ENCODE results near the gene SETMAR. TPM values are rescaled to one million over a fixed set of nuclear protein-coding genes. Genes with fewer than 3 reads are reported as not detected.

The SETMAR gene
- total and polyA plus RNA-seq, 2 of the 13 experiments (the other 11 are each of a cell fraction or from before 2014, with no cell fraction given), result 7.0 to 16.7 TPM

- BruUV-seq (replicated peaks), result no TSS peak
- H3K9me3 ChIP-seq (ENCODE audit: low read length), result no peaks in the 10 kb centered on the region
- H3K9ac ChIP-seq (ENCODE audit: insufficient read depth, low read depth, low read length), result no peak overlapping the region
- H3K36me3 ChIP-seq (replicated peaks in 1 of 2; ENCODE audit: control insufficient read depth in 1 of 2, insufficient read depth in 2 of 2, low read length in 2 of 2), result no peaks in the 10 kb centered on the region
- H3K79me2 ChIP-seq (ENCODE audit: insufficient read depth, low read length), result no peaks in the 10 kb centered on the region
- POLR2A ChIA-PET, result no interaction called here
- no peak for DNase-seq (ENCODE audit: low spot score)
- no peaks in the 10 kb centered on the region for H3K4me1 ChIP-seq (ENCODE audit: insufficient read depth, low read length)
- ATAC-seq, result no peak
- no peak for FAIRE-seq
- H4K20me1 ChIP-seq (ENCODE audit: insufficient read depth, low read length), result no peaks in the 10 kb centered on the region; the same call in 1 of the 2 replicates
- CTCF ChIA-PET (ENCODE audit: low intra/inter-chr PET ratio, low total read pairs), result no interaction called here
- H3K27me3 ChIP-seq (ENCODE audit: control insufficient read depth in 1 of 2, insufficient read depth in 2 of 2, low read length in 2 of 2), result no peaks in the 10 kb centered on the region
- in situ Hi-C loops (cut with HindIII; ENCODE audit: extremely low pct_ligation_motif_present, low pct_unique_long_range_greater_than_20kb) (loop anchor here (5.0 kb wide), 1 partner anchor 1095 kb away; no protein-coding TSS in a partner anchor), intact Hi-C loops (cut with micrococcal nuclease; ENCODE audit: unreplicated experiment) (loop anchor here (5.0 kb wide), 1 partner anchor 295 kb away; no protein-coding TSS in a partner anchor)
- no peak overlapping the region for H2AFZ ChIP-seq (ENCODE audit: low read length)
- TF ChIP-seq ZBTB14 (CRISPR knock-in tag; IDR thresholded peaks at IDR 0.05) (no peak), ZBTB26 (CRISPR knock-in tag; IDR thresholded peaks at IDR 0.05; ENCODE audit: borderline replicate concordance) (no peak), SATB2 (CRISPR knock-in tag; IDR thresholded peaks at IDR 0.05) (no peak), KLF9 (CRISPR knock-in tag; IDR thresholded peaks at IDR 0.05; ENCODE audit: low read depth) (no peak), KLF13 (CRISPR knock-in tag; IDR thresholded peaks at IDR 0.05) (no peak), ARHGAP35 (CRISPR knock-in tag; IDR thresholded peaks at IDR 0.05; ENCODE audit: borderline replicate concordance) (no peak), KLF15 (CRISPR knock-in tag; IDR thresholded peaks at IDR 0.05; ENCODE audit: borderline replicate concordance) (no peak), CSRNP1 (CRISPR knock-in tag; IDR thresholded peaks at IDR 0.05) (no peak), ZBTB44 (CRISPR knock-in tag; IDR thresholded peaks at IDR 0.05) (no peak), ZNF720 (CRISPR knock-in tag; IDR thresholded peaks at IDR 0.05) (no peak), CREM (IDR thresholded peaks at IDR 0.05) (no peak), CREM (CRISPR knock-in tag; IDR thresholded peaks at IDR 0.05) (no peak)
- WGBS (ENCODE audit: low lambda C conversion rate), result 39% methylated on average over 3 of the region's 3 CpGs
- H3K4me2 ChIP-seq (ENCODE audit: low read depth, low read length), result no peak overlapping the region
- no peak overlapping the region for H3K4me3 ChIP-seq (replicated peaks in 1 of 3; ENCODE audit: insufficient read depth in 1 of 3, low read depth in 2 of 3, low read length in 3 of 3)
- no peak overlapping the region for H3K27ac ChIP-seq (ENCODE audit: extremely low read length, insufficient read depth, low read length)
These were observed 10.9 kb upstream of the SETMAR start for GRCh38 chr3:4292301-4292700.
